ENCODE results near the gene CACNA1H.

CACNA1H gene

GRCh38 chr16:1211451-1212268 lies 58.8 kb downstream of the CACNA1H start:
- no peak for DNase-seq (ENCODE audit: low read depth in 1 of 2, low spot score in 1 of 2)

DNA sequence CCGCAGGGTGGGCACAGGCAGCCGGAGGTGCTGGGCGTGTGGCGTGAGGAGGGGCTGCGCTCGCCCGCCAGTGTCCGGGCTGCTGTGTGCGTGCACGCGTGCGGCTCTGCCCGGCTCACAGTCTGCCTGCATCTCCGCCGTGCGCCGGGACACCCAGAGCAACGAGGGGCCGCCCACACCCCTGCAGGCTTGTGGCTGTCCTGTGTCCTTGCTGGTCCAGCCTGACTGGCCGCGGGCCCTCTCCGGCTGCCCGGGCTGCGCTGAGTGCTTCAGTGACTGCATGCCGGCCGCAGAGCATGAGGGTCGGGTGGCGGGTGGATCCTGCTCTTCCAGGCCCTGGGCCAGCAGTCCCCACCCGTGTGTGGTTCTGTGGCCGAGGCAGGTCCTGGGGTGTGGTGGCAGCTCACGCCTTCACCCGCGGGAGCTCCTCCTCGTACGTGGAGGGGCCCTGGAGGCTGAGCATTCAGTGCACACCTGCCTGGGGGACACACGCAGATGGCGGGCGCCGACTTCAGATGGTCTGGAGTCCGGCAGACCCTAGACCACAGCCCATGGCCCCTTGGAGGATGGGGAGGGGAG lies 59.8 kb downstream of the CACNA1H start:
- no peak for DNase-seq (ENCODE audit: low read depth in 1 of 2, low spot score in 1 of 2)

DNA sequence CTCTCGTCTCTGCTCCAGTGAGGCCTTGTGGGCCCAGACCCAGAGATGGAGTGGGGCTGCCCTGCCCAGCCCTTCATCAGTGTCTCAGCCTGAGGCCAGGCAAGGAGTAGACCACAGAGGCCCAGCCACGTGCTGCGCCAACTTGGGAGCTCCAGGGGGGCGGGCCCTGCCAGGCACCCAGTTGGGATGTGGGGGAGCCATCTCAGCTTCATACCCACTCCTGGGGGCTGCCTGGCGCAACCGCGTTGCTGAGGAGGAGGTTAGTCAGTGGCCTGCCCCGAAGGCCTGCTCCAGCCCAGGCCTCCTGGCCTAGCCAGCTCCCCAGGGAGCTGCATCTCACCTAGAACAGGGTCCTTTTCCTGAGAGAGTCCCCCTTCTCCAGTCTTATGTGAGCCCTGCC lies 60.3 kb downstream of the CACNA1H start:
- DNase-seq (ENCODE audit: low read depth in 1 of 2, low spot score in 1 of 2), result no peak

DNA sequence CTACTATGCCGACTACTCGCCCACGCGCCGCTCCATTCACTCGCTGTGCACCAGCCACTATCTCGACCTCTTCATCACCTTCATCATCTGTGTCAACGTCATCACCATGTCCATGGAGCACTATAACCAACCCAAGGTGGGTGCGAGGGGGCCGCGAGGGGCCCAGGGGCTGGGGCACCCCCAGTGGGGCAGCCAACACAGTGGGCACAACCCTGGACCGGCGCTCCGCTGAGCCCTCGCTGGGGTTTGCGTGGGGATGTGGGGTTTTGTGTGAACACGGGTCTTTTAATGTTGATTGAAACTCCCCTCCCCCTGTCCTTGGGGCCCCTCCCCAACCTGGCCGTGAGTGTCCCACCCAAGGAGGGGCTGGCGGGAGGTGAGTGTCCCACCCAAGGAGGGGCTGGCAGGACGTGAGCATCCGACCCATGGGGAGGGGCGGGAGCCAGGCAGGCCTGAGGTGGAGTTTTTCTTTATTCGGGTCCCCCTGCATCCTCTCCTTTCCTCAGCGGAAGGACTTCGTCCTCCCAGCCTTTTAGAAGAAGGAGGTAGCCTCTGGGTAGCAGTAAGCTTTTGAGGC lies 61.0 kb downstream of the CACNA1H start:
- DNase-seq (ENCODE audit: low read depth in 1 of 2, low spot score in 1 of 2), result no peak

DNA sequence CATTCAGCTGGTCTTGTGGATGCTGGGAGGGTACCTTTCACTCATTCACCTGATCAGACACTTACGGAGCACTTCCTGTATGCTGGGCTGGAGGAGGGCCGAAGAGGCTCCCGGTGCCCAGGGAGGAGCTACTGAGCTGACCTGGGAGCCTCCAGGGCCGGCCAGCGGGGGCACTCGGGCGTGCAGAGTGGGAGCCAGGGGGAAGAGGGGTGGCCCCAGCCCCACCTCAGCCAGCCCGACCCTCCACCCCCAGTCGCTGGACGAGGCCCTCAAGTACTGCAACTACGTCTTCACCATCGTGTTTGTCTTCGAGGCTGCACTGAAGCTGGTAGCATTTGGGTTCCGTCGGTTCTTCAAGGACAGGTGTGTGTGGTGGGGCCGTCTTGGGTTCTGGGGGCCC lies 61.8 kb downstream of the CACNA1H start:
- DNase-seq (ENCODE audit: low read depth in 1 of 2, low spot score in 1 of 2), result no peak

DNA sequence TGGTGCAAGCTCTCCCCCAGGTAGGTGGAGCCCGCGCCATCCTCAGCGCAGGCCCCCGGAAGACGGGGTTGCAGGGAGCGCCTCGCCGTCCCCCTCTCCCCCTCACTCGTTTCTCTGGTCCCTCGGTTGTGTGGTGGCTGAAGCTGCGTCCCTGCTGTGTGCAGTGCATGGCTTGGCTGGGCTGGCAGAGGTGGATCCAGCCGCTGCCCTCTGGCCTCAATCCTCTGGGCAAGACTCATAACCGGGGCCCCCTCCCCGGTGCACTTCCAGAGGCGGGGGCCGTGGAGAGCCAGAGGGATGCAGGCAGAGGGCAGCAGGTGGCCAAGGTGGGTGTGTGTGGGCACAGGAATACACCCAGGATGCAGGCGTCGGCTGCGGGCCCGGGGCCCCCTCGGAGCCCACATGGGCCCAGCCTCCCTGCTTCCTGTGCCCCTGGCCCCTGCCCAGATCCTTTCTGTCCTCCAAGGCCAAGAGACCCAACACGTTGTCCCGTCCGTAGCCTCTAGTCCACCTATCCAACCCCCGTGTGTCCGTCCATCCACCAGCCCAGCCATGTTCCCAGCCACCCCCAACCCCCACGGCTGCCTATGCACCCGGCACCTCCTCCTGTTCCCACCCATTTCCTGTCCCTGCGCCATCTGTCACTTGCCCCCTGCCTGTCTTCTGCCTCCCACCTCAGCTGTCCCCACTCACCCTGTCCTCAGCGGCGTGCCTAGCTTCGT lies 62.8 kb downstream of the CACNA1H start:
- no peak for DNase-seq (ENCODE audit: low read depth in 1 of 2, low spot score in 1 of 2)

GRCh38 chr16:1216296-1216619 lies 63.4 kb downstream of the CACNA1H start:
- no peak for DNase-seq (ENCODE audit: low read depth in 1 of 2, low spot score in 1 of 2)

- no peak for DNase-seq (ENCODE audit: low read depth in 1 of 2, low spot score in 1 of 2)
Observed at GRCh38 chr16:1216681-1217400, 63.9 kb downstream of the CACNA1H start.

- DNase-seq (ENCODE audit: low read depth in 1 of 2, low spot score in 1 of 2), result no peak
Observed at GRCh38 chr16:1217526-1217925, 64.6 kb downstream of the CACNA1H start.

GRCh38 chr16:1218061-1218929 lies 65.4 kb downstream of the CACNA1H start:
- no peak for DNase-seq (ENCODE audit: low read depth in 1 of 2, low spot score in 1 of 2)

DNA sequence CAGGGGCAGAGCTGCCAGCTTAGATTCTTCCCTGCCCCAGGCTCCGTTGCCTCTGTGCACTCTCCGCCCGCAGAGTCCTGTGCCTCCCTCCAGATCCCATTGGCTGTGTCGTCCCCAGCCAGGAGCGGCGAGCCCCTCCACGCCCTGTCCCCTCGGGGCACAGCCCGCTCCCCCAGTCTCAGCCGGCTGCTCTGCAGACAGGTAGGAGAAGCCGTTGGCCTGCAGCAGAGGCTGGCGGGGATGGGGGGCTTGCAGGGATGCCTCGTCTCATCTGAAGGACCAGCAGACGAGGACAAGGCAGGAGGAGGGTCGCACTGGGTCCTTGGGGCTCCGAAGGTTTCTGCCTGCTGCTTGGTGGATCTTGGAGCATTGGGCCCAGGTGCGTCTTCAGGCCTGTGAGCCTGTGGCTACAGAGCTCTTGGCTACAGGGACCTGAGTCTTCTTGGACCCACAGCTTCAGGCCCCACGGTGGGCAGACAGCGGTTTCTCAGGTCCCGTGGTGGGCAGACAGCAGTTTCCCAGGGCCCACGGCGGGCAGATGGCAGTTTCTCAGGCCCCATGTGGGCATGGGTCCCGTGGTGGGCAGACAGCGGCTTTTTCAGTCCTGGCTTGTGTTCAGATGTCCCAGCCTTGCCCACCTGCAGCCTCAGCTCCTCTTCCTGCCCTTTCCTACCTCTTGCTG lies 66.2 kb downstream of the CACNA1H start:
- no peak for DNase-seq (ENCODE audit: low read depth in 1 of 2, low spot score in 1 of 2)

DNA sequence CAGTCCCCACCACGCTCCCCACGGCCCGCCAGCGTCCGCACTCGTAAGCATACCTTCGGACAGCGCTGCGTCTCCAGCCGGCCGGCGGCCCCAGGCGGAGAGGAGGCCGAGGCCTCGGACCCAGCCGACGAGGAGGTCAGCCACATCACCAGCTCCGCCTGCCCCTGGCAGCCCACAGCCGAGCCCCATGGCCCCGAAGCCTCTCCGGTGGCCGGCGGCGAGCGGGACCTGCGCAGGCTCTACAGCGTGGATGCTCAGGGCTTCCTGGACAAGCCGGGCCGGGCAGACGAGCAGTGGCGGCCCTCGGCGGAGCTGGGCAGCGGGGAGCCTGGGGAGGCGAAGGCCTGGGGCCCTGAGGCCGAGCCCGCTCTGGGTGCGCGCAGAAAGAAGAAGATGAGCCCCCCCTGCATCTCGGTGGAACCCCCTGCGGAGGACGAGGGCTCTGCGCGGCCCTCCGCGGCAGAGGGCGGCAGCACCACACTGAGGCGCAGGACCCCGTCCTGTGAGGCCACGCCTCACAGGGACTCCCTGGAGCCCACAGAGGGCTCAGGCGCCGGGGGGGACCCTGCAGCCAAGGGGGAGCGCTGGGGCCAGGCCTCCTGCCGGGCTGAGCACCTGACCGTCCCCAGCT lies 67.3 kb downstream of the CACNA1H start:
- no peak for DNase-seq (ENCODE audit: low read depth in 1 of 2, low spot score in 1 of 2)

- no peak for DNase-seq (ENCODE audit: low read depth in 1 of 2, low spot score in 1 of 2)
Observed at GRCh38 chr16:1220841-1221627, 68.1 kb downstream of the CACNA1H start.

GRCh38 chr16:1221628-1222552 lies 69.0 kb downstream of the CACNA1H start:
- no peak for DNase-seq (ENCODE audit: low read depth in 1 of 2, low spot score in 1 of 2)

GRCh38 chr16:1222553-1223354 lies 69.8 kb downstream of the CACNA1H start:
- no peak for DNase-seq (ENCODE audit: low read depth in 1 of 2, low spot score in 1 of 2)

- DNase-seq (ENCODE audit: low read depth in 1 of 2, low spot score in 1 of 2), result no peak
Observed at GRCh38 chr16:1223355-1224214, 70.7 kb downstream of the CACNA1H start.

Measured in stimulated activated CD4-positive, alpha-beta T cell treated with anti-CD3 and anti-CD28 coated beads, Interleukin-15, amount 100 ng/mL, for 1 hour (primary cell).